GM18909 (cell line): ENCODE results near the gene ZACN.
"Not testable (repeated sequence)": the region's sequence is repeated elsewhere in the genome, so short reads cannot be mapped to it uniquely, and the experiment has no call there.

Experiments
- ATAC-seq: cut with Tn5 transposase; IDR thresholded peaks from one replicate; pipeline ENCODE4 v1.9.1; 2021; ENCODE audit warnings: mild to moderate bottlenecking; ENCODE audit not compliant: unreplicated experiment, poor library complexity

Gene ZACN

DNA sequence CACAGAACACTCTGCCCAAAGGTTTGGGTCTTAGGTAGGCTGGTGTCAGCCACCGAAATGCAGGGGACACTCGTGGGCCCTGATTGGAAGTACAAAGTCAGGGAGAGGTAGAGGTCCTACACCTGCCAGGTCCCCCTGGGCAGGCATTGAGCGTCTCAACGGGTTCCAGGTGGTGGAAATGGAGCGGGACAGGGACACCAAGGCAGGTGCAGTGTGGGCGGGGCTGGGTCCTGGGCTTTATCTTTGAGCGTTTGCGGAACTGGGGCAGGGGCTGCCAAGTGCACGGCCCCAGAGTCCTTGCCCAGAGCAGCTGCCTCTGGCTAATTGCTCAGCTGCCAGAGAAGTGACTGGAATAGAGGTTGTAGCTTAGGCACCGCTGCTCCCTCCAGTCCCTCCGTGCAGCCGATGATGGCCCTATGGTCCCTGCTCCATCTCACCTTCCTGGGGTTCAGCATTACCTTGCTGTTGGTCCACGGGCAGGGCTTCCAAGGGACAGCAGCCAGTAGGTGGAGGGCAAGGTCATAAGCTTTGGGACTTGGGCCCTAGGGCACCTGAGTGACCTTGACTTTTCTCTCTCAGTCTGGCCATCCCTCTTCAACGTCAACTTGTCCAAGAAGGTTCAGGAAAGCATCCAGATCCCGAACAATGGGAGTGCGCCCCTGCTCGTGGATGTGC, at the start of gene ZACN:
TSS of gene ZACN (plus strand) at position 323 of the 675 bp plus-strand sequence. CDS start at position 406, 83 bp downstream.
- no peak for ATAC-seq

DNA sequence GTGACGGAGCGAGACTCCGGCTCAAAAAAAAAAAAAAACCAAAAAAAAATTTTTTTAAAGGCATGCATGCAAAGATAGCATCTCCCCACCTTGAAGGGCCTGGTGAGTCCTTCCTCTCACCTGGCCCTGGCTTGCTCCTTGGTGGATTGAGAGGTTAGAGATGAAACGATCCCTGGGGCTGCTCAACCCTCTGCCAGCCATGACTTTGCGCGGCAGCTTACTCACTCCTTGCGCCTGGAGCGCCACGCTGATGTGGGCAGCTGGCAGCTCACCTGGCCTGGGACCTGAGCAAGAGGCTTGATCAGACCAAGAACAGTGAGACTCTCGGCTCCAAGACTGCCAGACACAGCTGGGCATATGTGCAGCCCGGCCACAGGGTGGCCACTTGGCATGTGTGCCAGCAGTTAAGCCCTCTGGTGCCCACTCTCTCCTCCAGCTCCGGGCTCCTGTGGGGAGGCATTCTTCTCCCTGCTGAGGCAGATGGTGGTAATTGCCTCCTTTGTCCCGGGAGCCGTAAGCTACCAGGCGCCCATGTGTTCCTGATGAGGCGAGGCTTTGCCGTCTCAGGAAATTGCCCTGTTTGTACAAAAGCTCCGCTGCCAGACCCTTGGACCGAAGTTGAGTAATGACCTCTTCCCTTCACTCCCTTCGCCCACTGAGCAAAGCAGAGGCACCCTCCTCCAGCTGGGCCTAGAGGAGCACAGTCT, 46.8 kb upstream of the ZACN start:
- ATAC-seq, result no peak

DNA sequence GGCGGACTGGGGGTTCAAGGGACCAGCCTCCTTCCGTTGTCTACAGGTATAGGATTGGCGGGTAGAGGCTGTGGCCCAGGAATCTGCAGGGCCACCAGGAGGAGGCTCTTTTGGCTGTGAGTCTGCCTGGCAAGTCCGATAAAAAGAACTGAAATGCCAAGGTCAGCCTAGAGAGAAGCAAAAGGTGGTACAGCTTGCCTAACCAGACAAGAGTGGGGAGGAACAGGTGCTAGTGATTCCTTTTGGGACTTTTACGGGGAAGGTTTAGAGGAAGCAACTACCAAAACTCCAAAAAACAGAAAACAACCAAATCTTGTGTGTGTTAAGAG, 46.2 kb upstream of the ZACN start:
- no peak for ATAC-seq

DNA sequence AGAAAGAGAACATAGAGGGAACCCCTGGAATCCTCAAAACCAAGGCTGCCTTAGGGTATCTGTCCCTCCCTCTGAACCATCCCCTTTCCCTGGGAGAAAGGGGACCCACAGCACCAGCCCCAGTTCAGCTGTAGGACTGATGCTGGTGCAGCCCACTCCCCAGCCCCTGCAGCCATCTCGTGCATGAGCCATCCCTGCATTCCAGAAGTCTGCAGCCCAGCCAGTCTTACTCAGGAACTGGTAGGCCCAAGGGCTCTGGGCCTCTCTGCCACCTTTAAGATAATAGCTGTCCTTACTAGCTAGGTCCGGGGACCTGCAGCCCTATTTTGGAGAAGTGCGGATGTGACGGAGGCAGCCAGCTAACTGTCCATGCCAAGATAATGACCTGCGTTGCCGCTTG, 45.8 kb upstream of the ZACN start:
- no peak for ATAC-seq

DNA sequence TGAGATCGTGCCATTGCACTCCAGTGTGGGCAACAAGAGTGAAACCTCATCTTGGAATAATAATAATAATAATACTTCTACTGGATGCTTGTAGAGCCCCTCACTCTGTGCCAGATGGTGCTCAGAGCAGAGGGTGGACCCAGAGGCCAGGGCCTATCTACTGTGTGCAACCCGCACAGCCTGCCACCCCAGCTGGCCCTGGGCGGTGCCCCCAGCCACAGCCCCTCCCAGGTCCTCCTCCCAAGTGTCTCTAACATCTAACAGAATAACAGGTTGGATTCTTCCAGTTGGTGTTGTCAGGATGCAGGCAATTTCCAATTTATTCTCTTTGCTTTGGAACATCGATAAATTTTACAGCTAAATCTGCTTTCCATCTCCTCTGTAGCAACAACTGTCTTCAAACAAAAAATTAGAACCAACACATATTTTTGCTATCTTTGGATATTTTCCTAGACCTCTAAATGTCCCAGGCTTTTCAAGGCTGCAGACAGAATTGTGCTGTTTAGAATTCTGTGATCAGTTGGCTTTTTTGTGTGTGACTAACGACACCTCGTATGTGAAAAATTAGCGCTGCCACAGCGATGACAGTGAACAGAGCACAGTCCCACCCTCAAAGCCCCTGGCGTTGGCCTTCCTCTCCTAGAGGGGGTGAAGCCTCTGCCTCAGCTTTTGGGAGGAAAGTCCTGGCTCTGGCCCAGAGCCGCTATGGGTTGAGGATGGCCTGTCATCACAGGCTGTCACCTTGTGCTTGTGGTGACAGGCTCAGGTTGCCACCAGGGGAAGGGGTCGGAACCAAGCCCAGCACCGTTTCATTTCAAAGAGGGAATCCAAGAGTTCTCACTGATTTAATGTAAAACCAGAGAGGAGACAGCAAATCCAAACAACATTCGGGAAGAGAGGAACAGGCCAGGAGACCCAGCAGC, 44.3 kb upstream of the ZACN start:
- ATAC-seq, result no peak

DNA sequence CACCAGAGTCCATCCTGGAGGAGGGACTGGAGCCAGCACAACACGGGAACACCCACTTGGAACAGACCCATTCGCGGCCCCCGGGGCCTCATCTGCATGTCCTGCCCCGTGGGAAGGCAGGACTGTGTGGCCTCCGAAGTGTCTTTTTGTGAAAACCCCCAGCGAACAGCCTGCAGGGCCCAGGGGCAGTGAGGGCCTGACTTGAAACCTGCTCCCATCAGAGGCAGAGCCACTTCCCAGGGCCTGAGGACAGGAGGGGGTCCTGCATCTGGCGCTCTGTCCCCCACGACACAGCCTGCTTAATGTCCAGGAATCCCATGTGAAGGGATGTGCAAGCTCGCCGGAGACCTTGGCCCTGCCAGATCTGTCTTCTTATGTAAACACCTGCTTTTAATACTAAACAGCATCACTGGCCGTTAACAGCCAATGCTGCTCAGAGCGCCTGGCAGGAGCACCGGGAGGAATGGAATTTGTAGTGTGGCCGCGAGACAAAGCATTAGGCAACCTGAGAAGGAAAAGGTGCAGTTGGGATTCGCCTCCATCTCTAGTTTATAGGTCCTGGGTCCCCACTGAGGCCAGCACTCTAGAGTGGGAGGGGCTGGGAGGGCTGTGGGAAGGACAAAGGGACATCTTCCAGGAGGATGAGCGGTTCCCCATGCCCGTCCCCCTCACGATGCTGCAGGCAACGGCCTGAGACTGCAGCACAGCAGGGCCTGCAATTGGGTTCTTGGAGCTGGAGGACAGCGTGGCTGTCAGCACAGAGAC, 42.3 kb upstream of the ZACN start:
- ATAC-seq, result no peak

DNA sequence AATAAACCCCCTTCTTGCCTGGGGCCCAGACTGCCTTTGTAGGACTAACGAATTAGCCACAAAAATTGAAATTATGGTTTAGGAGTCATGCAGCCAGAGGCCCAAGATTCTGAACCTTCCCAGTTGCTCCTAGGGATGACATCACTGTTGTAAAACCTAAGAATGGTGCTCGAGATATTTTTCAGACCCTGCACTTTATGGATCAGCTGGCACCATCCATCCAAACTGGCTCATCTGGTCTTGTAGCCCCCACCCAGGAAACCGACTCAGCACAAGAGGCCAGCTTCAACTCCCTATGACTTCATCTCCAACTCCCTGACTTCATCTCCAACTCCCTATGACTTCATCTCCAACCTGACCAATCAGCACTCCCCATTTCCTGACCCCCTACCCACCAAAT, 40.9 kb upstream of the ZACN start:
- ATAC-seq, result no peak

DNA sequence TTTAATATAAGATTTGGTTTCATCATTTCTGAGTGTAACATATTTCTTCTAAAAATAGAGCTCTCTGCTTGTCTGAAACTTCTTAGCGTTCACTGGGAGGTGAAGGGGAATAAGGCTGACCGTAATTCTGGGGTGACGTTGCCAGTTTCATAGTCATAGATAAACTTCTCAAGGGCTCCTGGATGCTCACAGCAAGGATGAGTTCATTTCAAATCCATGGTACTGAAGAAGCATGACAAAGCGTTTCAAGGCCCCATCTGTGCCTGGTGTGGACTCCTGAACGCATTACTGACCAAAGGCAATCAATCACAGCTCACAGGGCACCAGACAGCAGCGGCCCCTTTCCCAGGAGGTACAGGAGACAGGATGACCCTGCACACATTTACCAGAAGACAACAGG, 39.9 kb upstream of the ZACN start:
- ATAC-seq, result no peak

DNA sequence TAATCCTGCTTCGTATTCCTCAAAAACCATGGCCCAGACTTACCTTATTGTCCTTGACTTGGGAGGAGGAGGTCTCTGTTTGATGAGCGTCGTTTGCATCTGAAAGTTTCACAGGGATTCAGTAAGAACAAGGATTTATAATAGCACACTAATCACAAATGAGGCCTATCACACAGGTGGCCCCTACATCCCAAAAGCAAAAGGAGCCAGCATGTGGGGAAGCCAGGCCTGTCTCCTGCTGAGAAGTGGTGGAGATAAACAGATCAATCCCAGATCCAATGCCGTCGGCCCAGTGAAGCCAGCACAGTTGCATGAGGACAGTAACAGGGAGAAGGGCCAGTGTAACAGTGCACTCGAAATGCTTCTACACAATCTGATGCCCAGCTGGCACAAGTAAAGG, 38.6 kb upstream of the ZACN start:
- no peak for ATAC-seq

DNA sequence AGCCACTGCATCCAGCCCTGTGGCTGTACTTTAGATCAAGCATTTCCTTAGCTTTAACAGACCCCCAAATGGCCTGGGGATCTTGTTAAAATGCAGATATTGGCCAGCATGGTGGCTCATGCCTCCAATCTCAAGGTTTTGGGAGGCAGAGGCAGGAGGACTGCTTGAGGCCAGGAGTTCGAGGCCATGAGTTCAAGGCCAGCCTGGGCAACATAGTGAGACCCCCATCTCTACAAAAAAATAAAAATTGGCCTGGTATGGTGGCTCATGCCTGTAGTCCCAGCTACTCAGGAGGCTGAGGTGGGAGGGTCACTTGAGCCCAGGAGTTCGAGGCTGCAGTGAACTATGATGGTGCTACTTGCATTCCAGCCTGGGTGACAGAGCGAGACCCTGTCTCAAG, 36.1 kb upstream of the ZACN start:
- not testable (repeated sequence) for ATAC-seq

DNA sequence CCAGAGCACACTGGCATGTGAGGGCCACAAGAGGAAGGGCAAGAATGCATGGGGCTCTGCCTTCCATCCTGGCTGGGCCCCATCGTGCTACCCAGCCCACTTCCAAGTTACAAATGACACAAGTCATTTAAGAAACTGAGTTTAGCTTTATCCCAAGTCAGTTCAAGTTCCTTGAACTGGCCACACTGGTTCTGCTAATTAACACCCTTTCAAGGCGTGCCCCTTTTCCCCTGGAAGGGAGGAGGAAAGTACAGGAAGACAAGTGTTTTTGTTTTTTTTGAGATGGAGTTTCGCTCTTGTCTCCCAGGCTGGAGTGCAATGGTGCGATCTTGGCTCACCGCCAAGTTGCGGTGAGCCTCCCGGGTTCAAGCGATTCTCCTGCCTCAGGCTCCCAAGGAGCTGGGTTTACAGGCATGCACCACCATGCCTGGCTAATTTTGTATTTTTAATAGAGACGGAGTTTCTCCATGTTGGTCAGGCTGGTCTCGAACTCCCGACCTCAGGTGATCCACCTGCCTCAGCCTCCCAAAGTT, 34.4 kb upstream of the ZACN start:
- not testable (repeated sequence) for ATAC-seq

DNA sequence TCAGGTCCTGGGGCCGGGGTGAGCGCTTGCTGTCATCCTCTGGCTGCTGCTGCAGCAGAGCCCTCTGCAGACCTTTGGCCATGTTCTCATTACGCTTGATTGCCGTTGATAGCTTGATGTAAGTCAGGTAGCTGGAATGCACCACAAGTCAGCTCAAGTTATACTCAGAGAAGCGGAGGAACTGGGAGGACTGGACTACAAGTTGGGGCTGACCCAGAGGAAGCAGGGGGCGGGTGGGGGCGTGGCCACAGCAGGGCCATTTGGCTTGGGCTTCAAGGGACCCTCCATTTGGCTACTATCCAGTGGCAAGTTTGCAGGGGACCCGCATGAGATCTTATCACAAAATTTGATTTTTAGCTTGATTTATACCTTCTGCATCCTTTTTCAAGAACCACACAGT, 32.9 kb upstream of the ZACN start:
- no peak for ATAC-seq

DNA sequence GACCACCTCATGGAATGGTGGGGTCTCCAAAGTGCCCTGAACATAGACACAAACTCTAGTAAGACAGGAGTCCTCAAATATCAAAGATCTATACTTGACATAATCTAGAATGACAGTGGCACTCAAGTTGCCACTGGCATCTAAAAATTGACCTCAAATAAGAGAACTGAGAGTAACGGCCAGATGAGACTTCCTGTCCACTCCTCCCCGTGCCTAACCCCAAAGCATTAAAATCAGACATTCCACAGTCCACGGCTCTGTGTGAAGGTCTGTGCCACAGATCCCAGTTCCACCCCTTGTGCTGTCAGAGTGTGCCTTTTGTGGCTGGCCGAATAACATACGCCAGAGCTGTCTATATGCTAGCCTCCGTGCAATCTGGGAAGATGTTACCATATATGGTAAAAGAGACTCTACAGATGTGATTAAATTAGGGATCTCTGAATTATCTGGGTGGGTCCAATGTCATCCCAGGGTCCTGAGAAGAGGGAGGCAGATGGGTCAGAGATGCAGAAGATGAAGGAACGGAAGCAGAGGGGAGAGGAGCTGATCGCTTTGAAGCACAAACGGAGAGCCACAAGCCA, 30.9 kb upstream of the ZACN start:
- ATAC-seq, result no peak

DNA sequence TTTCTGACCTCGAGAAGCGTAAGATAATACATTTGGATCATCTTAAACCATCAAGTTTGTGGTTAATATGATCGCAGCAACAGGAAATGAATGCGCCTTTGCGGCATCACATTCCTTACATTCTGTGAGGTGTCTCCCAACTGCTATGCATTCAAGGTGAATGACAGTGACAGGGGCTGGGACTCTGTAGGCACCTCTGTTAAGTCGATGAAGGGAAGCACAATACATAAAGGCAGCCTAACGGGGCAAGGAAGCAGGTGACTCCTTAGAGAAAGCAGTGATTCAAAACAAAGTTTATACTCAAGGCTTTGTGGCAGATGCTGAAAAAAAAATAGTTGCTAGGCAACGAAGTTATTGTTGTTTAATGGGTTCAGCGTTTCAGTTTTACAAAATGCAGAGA, 30.3 kb upstream of the ZACN start:
- no peak for ATAC-seq

DNA sequence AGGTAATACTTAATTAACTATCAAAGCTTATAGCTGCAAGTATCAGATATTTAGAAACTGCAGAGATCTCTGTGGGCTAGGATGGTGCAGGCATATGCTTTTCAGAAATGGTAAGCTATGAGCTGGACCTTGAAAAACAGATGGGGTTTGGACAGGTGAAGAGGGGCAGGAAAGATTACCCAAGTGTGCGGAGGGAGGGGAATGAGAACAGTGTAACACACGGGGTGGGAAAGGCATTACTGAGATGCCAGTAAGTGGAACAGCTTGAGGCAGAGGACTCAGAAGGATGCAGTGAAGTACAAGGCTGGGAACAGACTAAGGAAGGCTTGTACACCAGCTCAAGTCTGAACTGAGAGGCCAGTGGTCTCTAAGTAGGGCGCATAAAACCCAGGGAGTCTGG, 29.7 kb upstream of the ZACN start:
- ATAC-seq, result no peak

DNA sequence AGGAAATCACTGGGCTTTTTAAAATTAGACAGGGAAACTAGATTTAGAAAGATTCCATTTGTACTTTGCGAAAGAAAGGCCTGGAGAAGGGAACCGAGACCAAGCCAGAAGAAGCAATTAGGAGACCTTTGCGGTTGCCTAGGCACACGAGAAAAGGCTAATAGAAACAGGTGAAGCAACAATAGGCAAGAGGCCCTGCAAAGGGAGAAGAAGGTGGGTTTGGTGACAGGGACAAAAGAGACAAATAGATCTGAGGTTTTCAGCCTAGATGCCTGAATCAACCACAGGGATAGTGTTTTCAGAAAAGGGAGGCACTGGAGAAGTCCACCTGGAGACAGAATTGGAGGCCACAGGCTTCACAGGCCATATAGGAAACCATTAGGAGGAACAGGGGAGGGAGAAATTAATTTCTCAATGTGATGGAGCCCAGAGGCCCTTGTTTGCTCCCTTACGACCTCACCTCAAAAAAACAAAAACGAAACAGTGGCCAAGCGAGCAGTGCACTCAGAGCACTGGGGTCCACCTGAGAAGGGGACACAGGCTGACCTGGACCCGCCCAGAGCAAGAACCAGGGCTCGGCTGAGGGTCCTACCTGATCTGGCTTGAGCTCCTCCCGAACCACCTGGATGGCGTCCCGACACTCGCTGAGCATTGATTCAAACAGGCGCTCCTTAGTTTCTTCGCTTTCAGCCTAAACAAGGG, 29.0 kb upstream of the ZACN start:
- no peak for ATAC-seq

DNA sequence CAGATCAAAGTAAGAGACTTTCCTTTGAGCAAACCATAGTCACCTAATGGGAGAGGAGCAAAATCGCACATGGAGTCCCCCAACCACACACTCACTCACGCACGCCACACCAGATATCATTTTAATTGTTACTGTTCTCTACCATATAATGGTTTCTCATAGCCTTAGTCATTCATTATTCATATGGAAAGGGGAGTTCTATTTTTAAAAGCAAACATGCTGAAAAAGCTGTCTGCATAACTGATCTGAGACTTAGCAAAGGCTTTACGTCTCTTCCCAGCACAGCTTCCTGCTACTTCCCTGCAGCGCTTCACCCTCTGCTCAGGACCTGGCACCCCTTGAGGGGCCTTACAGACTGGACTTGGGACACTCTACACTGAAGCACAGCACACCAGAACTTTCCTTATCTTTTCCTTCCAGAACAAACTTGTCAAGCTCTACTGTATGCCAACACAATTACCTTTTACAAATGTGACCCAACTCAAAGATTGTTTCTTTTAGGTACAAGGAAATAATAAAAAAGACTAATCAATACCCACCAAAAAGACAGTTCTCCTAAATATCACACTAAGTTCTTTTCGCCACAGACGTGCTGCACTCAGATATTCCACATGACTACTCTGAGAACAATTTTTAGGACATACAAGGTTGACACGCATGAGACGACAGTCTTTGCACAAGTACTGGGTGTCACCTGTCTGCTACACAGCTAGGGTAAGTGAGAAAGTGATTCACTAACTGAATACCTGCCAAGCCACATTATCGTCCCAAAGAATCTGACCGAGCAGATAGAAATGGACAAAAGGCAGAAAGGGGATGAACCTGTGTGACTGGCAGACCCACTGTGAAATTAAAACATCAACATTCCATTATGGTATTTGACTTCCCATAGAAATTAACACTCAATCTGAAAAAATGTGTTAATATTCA, 28.2 kb upstream of the ZACN start:
- no peak for ATAC-seq

DNA sequence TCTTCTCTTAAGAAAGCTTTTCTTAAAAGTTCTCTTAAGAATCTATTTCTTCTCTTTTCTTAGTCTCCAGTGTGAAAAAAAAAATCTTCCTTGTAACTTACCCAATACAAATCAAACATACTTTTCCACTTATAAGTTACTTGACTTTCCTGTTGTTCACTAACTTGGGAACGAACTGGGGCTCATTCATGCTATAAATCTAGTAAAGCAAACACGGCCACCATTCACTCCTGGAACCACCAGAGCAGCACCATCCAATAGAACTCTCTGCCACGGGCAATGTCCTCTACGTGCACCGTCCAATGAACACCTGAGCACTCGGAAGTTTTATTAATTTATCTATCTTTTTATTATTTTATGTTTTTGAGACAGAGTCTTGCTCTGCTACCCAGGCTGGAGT, 27.4 kb upstream of the ZACN start:
- ATAC-seq, result no peak
